Measurements from ENCODE around the gene POLRMT.

POLRMT gene

GRCh38 chr19:648305-648704 is 15.0 kb upstream of the POLRMT start:
- DNase-seq (ENCODE audit: low read depth in 1 of 2, low spot score in 1 of 2), result no peak

- DNase-seq (ENCODE audit: low read depth in 1 of 2, low spot score in 1 of 2), result no peak
Measured at GRCh38 chr19:647566-648284, 14.4 kb upstream of the POLRMT start.

- no peak for DNase-seq (ENCODE audit: low read depth in 1 of 2, low spot score in 1 of 2)
Measured at GRCh38 chr19:646779-647565, 13.6 kb upstream of the POLRMT start.

- no peak for DNase-seq (ENCODE audit: low read depth in 1 of 2, low spot score in 1 of 2)
Measured at GRCh38 chr19:645912-646778, 12.8 kb upstream of the POLRMT start.

- DNase-seq (ENCODE audit: low read depth in 1 of 2, low spot score in 1 of 2), result no peak
Measured at GRCh38 chr19:644789-645188, 11.5 kb upstream of the POLRMT start.

GRCh38 chr19:644363-644762 is 11.0 kb upstream of the POLRMT start:
- no peak for DNase-seq (ENCODE audit: low read depth in 1 of 2, low spot score in 1 of 2)

- DNase-seq (ENCODE audit: low read depth in 1 of 2, low spot score in 1 of 2), result no peak
Measured at GRCh38 chr19:643736-644135, 10.4 kb upstream of the POLRMT start.

- no peak for DNase-seq (ENCODE audit: low read depth in 1 of 2, low spot score in 1 of 2)
Measured at GRCh38 chr19:642767-643727, 9.7 kb upstream of the POLRMT start.

GRCh38 chr19:641702-642101 is 8.4 kb upstream of the POLRMT start:
- DNase-seq (ENCODE audit: low read depth in 1 of 2, low spot score in 1 of 2), result no peak

GRCh38 chr19:640606-641189 is 7.4 kb upstream of the POLRMT start:
- no peak for DNase-seq (ENCODE audit: low read depth in 1 of 2, low spot score in 1 of 2)

GRCh38 chr19:640161-640558 is 6.8 kb upstream of the POLRMT start:
- no peak for DNase-seq (ENCODE audit: low read depth in 1 of 2, low spot score in 1 of 2)

GRCh38 chr19:639253-640160 is 6.2 kb upstream of the POLRMT start, which contains the start of gene FGF22:
Gene FGF22, plus strand, starts transcription at chr19:639879. Its CDS starts 47 bp downstream, at chr19:639926.
- peak; percentile 97 for DNase-seq (ENCODE audit: low read depth in 1 of 2, low spot score in 1 of 2)

GRCh38 chr19:638906-639252 is 5.5 kb upstream of the POLRMT start:
- no peak for DNase-seq (ENCODE audit: low read depth in 1 of 2, low spot score in 1 of 2)

- DNase-seq (ENCODE audit: low read depth in 1 of 2, low spot score in 1 of 2), result no peak
Measured at GRCh38 chr19:634975-635652, 1.8 kb upstream of the POLRMT start.

- no peak for DNase-seq (ENCODE audit: low read depth in 1 of 2, low spot score in 1 of 2)
Measured at GRCh38 chr19:633786-634639, 676 bp upstream of the POLRMT start.

- no peak for DNase-seq (ENCODE audit: low read depth in 1 of 2, low spot score in 1 of 2)
Measured at GRCh38 chr19:632579-633067, 714 bp downstream of the POLRMT start.

GRCh38 chr19:629961-630714 is 3.2 kb downstream of the POLRMT start:
- DNase-seq (ENCODE audit: low read depth in 1 of 2, low spot score in 1 of 2), result no peak
